ENCODE results near the gene HOXC5. TPM values are rescaled to one million over a fixed set of nuclear protein-coding genes. Genes with fewer than 3 reads are reported as not detected.

HOXC5 gene
- total RNA-seq, 1 experiment from 2014 or later = 3.4 TPM

GRCh38 chr12:54002278-54002914, 30.5 kb upstream of the HOXC5 start:
- no peak for TF ChIP-seq CTCF (IDR thresholded peaks at IDR 0.05; ENCODE audit: insufficient read depth in 1 of 2, low read depth in 1 of 2, low read length in 1 of 2, severe bottlenecking in 1 of 2, unreplicated experiment in 1 of 2)
- H3K4me1 Mint-ChIP-seq (ENCODE audit: low read depth, unreplicated experiment) = peaks cover 7% of the 10 kb centered on the region
- H3K36me3 Mint-ChIP-seq (ENCODE audit: insufficient read depth, unreplicated experiment) = no peaks in the 10 kb centered on the region
- Histone ChIP-seq H3K4me3 (ENCODE audit: low read depth, low read length) (no peak overlapping the region), H3K9me3 (no peaks in the 10 kb centered on the region), H3K27me3 (replicated peaks; ENCODE audit: control insufficient read depth, insufficient read depth, low read length) (no peaks in the 10 kb centered on the region), H3K4me1 (peaks cover 17% of the 10 kb centered on the region), H3K36me3 (ENCODE audit: control insufficient read depth, insufficient read depth, low read length) (no peaks in the 10 kb centered on the region)
- ChIA-PET CTCF (no interaction called here), POLR2A (no interaction called here)
- no peak overlapping the region for H3K4me3 Mint-ChIP-seq (ENCODE audit: unreplicated experiment)
- no peak overlapping the region for H3K27ac Mint-ChIP-seq (ENCODE audit: unreplicated experiment)
- intact Hi-C loops (cut with micrococcal nuclease; ENCODE audit: unreplicated experiment) = no loop called here
- no TSS peak for BruUV-seq (replicated peaks)
- no peaks in the 10 kb centered on the region for H3K27me3 Mint-ChIP-seq (ENCODE audit: insufficient read depth, unreplicated experiment)
- no peak for DNase-seq
- H3K9me3 Mint-ChIP-seq (ENCODE audit: unreplicated experiment) = no peaks in the 10 kb centered on the region

- H3K9me3 ChIP-seq = no peaks in the 10 kb centered on the region
- no TSS peak for BruUV-seq (replicated peaks)
- no peaks in the 10 kb centered on the region for H3K27me3 ChIP-seq (replicated peaks; ENCODE audit: control insufficient read depth, insufficient read depth, low read length)
- no peak for TF ChIP-seq CTCF (IDR thresholded peaks at IDR 0.05; ENCODE audit: insufficient read depth in 1 of 2, low read depth in 1 of 2, low read length in 1 of 2, severe bottlenecking in 1 of 2, unreplicated experiment in 1 of 2)
- peaks cover 23% of the 10 kb centered on the region for H3K4me1 ChIP-seq
- intact Hi-C loops (cut with micrococcal nuclease; ENCODE audit: unreplicated experiment) = no loop called here
- ChIA-PET POLR2A (no interaction called here), CTCF (no interaction called here)
- no peaks in the 10 kb centered on the region for H3K9me3 Mint-ChIP-seq (ENCODE audit: unreplicated experiment)
- peaks cover 7% of the 10 kb centered on the region for H3K4me1 Mint-ChIP-seq (ENCODE audit: low read depth, unreplicated experiment)
- H3K27ac Mint-ChIP-seq (ENCODE audit: unreplicated experiment) = no peak overlapping the region
- no peak overlapping the region for H3K4me3 Mint-ChIP-seq (ENCODE audit: unreplicated experiment)
- DNase-seq = no peak
- no peak overlapping the region for H3K4me3 ChIP-seq (ENCODE audit: low read depth, low read length)
- no peaks in the 10 kb centered on the region for H3K36me3 Mint-ChIP-seq (ENCODE audit: insufficient read depth, unreplicated experiment)
- no peaks in the 10 kb centered on the region for H3K27me3 Mint-ChIP-seq (ENCODE audit: insufficient read depth, unreplicated experiment)
- no peaks in the 10 kb centered on the region for H3K36me3 ChIP-seq (ENCODE audit: control insufficient read depth, insufficient read depth, low read length)
These were observed 29.9 kb upstream of the HOXC5 start for GRCh38 chr12:54002915-54003389.

- no peaks in the 10 kb centered on the region for H3K27me3 ChIP-seq (replicated peaks; ENCODE audit: control insufficient read depth, insufficient read depth, low read length)
- DNase-seq = no peak
- Mint-ChIP-seq H3K4me1 (ENCODE audit: low read depth, unreplicated experiment) (peaks cover 7% of the 10 kb centered on the region), H3K9me3 (ENCODE audit: unreplicated experiment) (no peaks in the 10 kb centered on the region), H3K4me3 (ENCODE audit: unreplicated experiment) (no peak overlapping the region), H3K27ac (ENCODE audit: unreplicated experiment) (no peak overlapping the region), H3K27me3 (ENCODE audit: insufficient read depth, unreplicated experiment) (no peaks in the 10 kb centered on the region), H3K36me3 (ENCODE audit: insufficient read depth, unreplicated experiment) (no peaks in the 10 kb centered on the region)
- TF ChIP-seq CTCF (IDR thresholded peaks at IDR 0.05; ENCODE audit: insufficient read depth in 1 of 2, low read depth in 1 of 2, low read length in 1 of 2, severe bottlenecking in 1 of 2, unreplicated experiment in 1 of 2) = no peak
- ChIA-PET CTCF (interaction anchor here (1.1 kb wide), 1 partner anchor 19 kb away, joined by 10 read pairs; the partner anchor contains the start of gene HOXC10), POLR2A (no interaction called here)
- H3K9me3 ChIP-seq = no peaks in the 10 kb centered on the region
- intact Hi-C loops (cut with micrococcal nuclease; ENCODE audit: unreplicated experiment) = no loop called here
- BruUV-seq (replicated peaks) = no TSS peak
- H3K4me1 ChIP-seq = peaks cover 27% of the 10 kb centered on the region
- H3K4me3 ChIP-seq (ENCODE audit: low read depth, low read length) = no peak overlapping the region
- H3K36me3 ChIP-seq (ENCODE audit: control insufficient read depth, insufficient read depth, low read length) = no peaks in the 10 kb centered on the region
These were observed 29.2 kb upstream of the HOXC5 start for GRCh38 chr12:54003625-54004024.

All from Caco-2 (cell line).